Lung (tissue), 12 donors: Measurements from ENCODE around the gene OR5M11. TPM values are rescaled to one million over a fixed set of nuclear protein-coding genes. Genes with fewer than 3 reads are reported as not detected.

Experiments
- ATAC-seq: fragments of 200-7000 bp; cut with Tn5 transposase; one replicate; pipeline ENCODE4 v1.9.1; 2020; ENCODE audit warnings: moderate number of reproducible peaks; ENCODE audit not compliant: insufficient read depth, low FRiP score
- DNase-seq, 3 donors: peaks; one replicate each; pipeline ENCODE4 v3.0.0-alpha.2; 2013 to 2017
- H3K27ac ChIP-seq, 2 donors: one replicate each; pipeline ENCODE4 v1.5.1; 2013; ENCODE audit warnings: mild to moderate bottlenecking in 2 of 2, moderate library complexity in 2 of 2, control low read depth in 1 of 2, inconsistent platforms in 1 of 2, low read depth in 1 of 2, low read length in 1 of 2
- H3K27me3 ChIP-seq, 3 donors: one replicate each; pipeline ENCODE4 v1.5.1; 2013; ENCODE audit warnings: low read length in 2 of 3; ENCODE audit not compliant: control insufficient read depth in 3 of 3, insufficient read depth in 3 of 3
- H3K36me3 ChIP-seq, 4 donors: one replicate each; pipeline ENCODE4 v1.5.1; 2013; ENCODE audit warnings: low read length in 4 of 4, mild to moderate bottlenecking in 1 of 4, moderate library complexity in 1 of 4; ENCODE audit not compliant: control insufficient read depth in 4 of 4, insufficient read depth in 4 of 4
- H3K4me1 ChIP-seq, 5 donors: one replicate each; pipeline ENCODE4 v1.5.1; 2013; ENCODE audit warnings: low read length in 5 of 5, mild to moderate bottlenecking in 2 of 5, moderate library complexity in 1 of 5; ENCODE audit not compliant: control insufficient read depth in 5 of 5, insufficient read depth in 5 of 5
- H3K4me3 ChIP-seq: one replicate; pipeline ENCODE4 v1.5.1; 2013; ENCODE audit warnings: mild to moderate bottlenecking, control low read depth, moderate library complexity
- H3K9ac ChIP-seq, 2 donors: one replicate each; pipeline ENCODE4 v1.5.1; 2013; ENCODE audit warnings: low read length in 2 of 2, control low read depth in 1 of 2; ENCODE audit not compliant: insufficient read depth in 1 of 2
- H3K9me3 ChIP-seq, 4 donors: one replicate each; pipeline ENCODE4 v1.5.1; 2013; ENCODE audit warnings: low read length in 3 of 4, mild to moderate bottlenecking in 1 of 4, moderate library complexity in 1 of 4; ENCODE audit not compliant: control insufficient read depth in 4 of 4, insufficient read depth in 3 of 4
- WGBS, 2 donors: extraction: QIAGEN DNeasy Blood & Tissue Kit; methylation state at CpG; one replicate each; pipeline ENCODE4 v1.1.7; 2013; 5-methylcytosine and 5-hydroxymethylcytosine counted together
- polyA plus RNA-seq, 2 donors: library from polyadenylated mRNA; stranded (reverse); fragments of 200-250 nt; gene quantifications; one replicate each; pipeline ENCODE4 v1.2.1, GENCODE V29; 2013
- total RNA-seq, 2 donors: library from RNA; depleted of rRNA in 1 of 2; stranded (reverse); fragments of >200 nt in 1 of 2; gene quantifications; one replicate each; pipeline ENCODE4 v1.2.1, GENCODE V29; 2014 to 2021
- TF ChIP-seq, protein P1 (sequence below): IDR thresholded peaks from 2 replicates; pipeline ENCODE4 v1.5.1; 2012; ENCODE audit warnings: mild to moderate bottlenecking; ENCODE audit errors: control extremely low read depth, extremely low read depth
- donor health status: control.
- donor health status: control.
- donor health status: Bipolar disorder and iron deficiency.
- donor health status: healthy.
- donor health status: DM: yes; HTN: yes; CAD: no.

The OR5M11 gene
- total and polyA plus RNA-seq, 4 donors: not detected

DNA sequence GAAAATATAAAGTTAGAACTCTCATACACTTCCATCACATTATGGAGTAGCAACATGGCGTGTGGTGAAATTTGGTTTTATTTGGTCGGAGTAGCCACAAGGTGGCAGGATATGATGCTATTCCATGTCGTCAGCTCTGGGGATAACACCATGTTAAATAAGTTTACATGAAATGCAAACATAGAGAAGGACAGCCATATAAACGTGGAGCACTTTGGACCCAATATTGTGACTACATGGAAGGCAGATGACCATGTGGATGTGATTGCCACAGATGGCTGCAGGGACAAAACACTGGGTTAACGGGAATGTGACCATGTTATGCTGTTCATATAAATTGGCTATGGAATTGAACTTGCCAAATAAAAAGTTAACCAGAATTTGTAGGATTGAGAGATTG lies 21.0 kb downstream of the OR5M11 start:
- Histone ChIP-seq H3K9ac (no peak overlapping the region), H3K4me3 (no peak overlapping the region), H3K36me3 (no peaks in the 10 kb centered on the region), H3K27ac (no peak overlapping the region), H3K27me3 (no peaks in the 10 kb centered on the region), H3K4me1 (no peaks in the 10 kb centered on the region), H3K9me3 (no peaks in the 10 kb centered on the region)
- TF ChIP-seq, protein P1, sequence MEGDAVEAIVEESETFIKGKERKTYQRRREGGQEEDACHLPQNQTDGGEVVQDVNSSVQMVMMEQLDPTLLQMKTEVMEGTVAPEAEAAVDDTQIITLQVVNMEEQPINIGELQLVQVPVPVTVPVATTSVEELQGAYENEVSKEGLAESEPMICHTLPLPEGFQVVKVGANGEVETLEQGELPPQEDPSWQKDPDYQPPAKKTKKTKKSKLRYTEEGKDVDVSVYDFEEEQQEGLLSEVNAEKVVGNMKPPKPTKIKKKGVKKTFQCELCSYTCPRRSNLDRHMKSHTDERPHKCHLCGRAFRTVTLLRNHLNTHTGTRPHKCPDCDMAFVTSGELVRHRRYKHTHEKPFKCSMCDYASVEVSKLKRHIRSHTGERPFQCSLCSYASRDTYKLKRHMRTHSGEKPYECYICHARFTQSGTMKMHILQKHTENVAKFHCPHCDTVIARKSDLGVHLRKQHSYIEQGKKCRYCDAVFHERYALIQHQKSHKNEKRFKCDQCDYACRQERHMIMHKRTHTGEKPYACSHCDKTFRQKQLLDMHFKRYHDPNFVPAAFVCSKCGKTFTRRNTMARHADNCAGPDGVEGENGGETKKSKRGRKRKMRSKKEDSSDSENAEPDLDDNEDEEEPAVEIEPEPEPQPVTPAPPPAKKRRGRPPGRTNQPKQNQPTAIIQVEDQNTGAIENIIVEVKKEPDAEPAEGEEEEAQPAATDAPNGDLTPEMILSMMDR: no peak
- ATAC-seq (no peak), DNase-seq (no peak)
- 59 to 69% methylated on average over 5 of the region's 5 CpGs for WGBS, 2 donors

- ATAC-seq (no peak), DNase-seq (no peak)
- TF ChIP-seq, protein P1: no peak
- Histone ChIP-seq H3K27ac (no peak overlapping the region), H3K27me3 (no peaks in the 10 kb centered on the region), H3K4me1 (no peaks in the 10 kb centered on the region), H3K9ac (no peak overlapping the region), H3K36me3 (no peaks in the 10 kb centered on the region), H3K9me3 (peaks cover 0 to 2% (median 0%) of the 10 kb centered on the region in 4 donors), H3K4me3 (no peak overlapping the region)
- 82 to 89% methylated on average over 1 of the region's 1 CpG for WGBS, 2 donors
Observed at GRCh38 chr11:56513280-56513679, 29.8 kb downstream of the OR5M11 start.

DNA sequence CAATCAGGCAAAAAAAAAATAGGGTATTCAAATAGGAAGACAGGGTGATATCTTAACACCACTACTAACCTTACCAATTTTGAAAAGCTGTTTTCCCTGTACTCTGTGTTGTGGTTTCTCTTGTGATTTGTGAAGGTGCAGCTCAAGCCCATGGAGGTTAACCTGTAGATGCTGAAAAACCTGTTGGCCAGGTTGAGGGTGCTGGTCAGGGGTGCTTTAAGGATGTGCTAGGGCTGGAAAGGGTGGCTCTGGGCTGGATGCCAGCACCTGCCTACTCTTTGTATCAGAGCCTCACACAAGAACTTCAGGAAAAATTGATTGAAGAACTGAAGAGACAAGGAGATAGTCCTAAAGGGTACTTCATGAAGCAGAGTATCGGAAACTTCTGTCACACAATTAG lies 33.6 kb downstream of the OR5M11 start:
- Histone ChIP-seq H3K27ac (no peak overlapping the region), H3K9ac (no peak overlapping the region), H3K27me3 (no peaks in the 10 kb centered on the region), H3K4me1 (no peaks in the 10 kb centered on the region), H3K9me3 (peaks cover 0 to 2% (median 0%) of the 10 kb centered on the region in 4 donors), H3K4me3 (no peak overlapping the region), H3K36me3 (no peaks in the 10 kb centered on the region)
- TF ChIP-seq, protein P1: no peak
- no peak for ATAC-seq
- WGBS, 2 donors: 81 to 84% methylated on average over 1 of the region's 1 CpG
- peak in 2 of 3 donors; percentile 1 to 26 for DNase-seq

DNA sequence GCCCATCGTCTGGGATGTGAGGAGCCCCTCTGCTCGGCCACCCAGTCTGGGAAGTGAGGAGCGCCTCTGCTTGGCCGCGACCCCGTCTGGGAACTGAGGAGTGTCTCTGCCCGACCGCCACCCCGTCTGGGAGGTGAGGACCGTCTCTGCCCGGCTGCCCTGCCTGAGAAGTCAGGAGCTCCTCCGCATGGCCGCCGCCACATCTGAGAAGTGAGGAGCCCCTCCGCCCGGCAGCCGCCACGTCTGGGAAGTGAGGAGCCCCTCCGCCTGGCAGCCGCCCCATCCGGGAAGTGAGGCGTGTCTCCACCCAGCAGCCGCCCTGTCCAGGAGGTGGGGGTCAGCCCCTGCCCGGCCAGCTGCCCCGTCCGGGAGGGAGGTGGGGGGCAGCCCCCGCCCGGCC lies 46.0 kb downstream of the OR5M11 start:
- DNase-seq (no peak), ATAC-seq (no peak)
- WGBS, 2 donors: 96 to 98% methylated on average over 23 to 28 of the region's 28 CpGs
- no peaks in the 10 kb centered on the region for H3K4me1 ChIP-seq
- no peak overlapping the region for H3K9ac ChIP-seq
- peaks cover 0 to 6% (median 0%) of the 10 kb centered on the region in 4 donors for H3K9me3 ChIP-seq
- H3K27ac ChIP-seq: no peak overlapping the region
- TF ChIP-seq, protein P1: no peak
- H3K36me3 ChIP-seq: no peaks in the 10 kb centered on the region
- H3K27me3 ChIP-seq: no peaks in the 10 kb centered on the region
- no peak overlapping the region for H3K4me3 ChIP-seq
